ENCODE measurements around the gene EIF2B2. TPM values are rescaled to one million over a fixed set of nuclear protein-coding genes. Genes with fewer than 3 reads are reported as not detected.
A peak's percentile ranks its signal among the peaks of the same experiment; 100 is the strongest.

EIF2B2 gene
- total RNA-seq, 4 donors from 2014 or later = 28.1 to 56.2 (median 36.6) TPM

GRCh38 chr14:75046899-75047298, 44.2 kb downstream of the EIF2B2 start:
- no peak for ATAC-seq
- WGBS, 2 donors (ENCODE audit: low coverage in 1 of 2) = 84 to 95% methylated on average over 3 of the region's 3 CpGs
- no peaks in the 10 kb centered on the region for H3K9me3 ChIP-seq
- no peaks in the 10 kb centered on the region for H3K27me3 ChIP-seq
- H3K36me3 ChIP-seq = peaks cover 0 to 5% of the 10 kb centered on the region in 2 donors
- peaks cover 3 to 66% (median 16%) of the 10 kb centered on the region in 3 donors for H3K4me1 ChIP-seq
- no peak overlapping the region for H3K27ac ChIP-seq
- no peak overlapping the region for H3K4me3 ChIP-seq
- TF ChIP-seq POLR2A (IDR thresholded peaks at IDR 0.05) (no peak), CTCF (IDR thresholded peaks at IDR 0.05) (no peak), EP300 (IDR thresholded peaks at IDR 0.05) (no peak), POLR2AphosphoS5 (IDR thresholded peaks at IDR 0.05) (no peak)

GRCh38 chr14:75047506-75047905, 44.8 kb downstream of the EIF2B2 start:
- Histone ChIP-seq H3K4me1 (peaks cover 3 to 67% (median 13%) of the 10 kb centered on the region in 3 donors), H3K4me3 (no peak overlapping the region), H3K36me3 (no peaks in the 10 kb centered on the region), H3K27ac (peak overlapping the region in 1 of 4 donors; percentile 70), H3K9me3 (no peaks in the 10 kb centered on the region), H3K27me3 (no peaks in the 10 kb centered on the region)
- WGBS, 2 donors (ENCODE audit: low coverage in 1 of 2) = 89 to 94% methylated on average over 3 to 4 of the region's 4 CpGs
- no peak for ATAC-seq
- TF ChIP-seq EP300 (IDR thresholded peaks at IDR 0.05) (no peak), POLR2AphosphoS5 (IDR thresholded peaks at IDR 0.05) (no peak), CTCF (IDR thresholded peaks at IDR 0.05) (no peak), POLR2A (IDR thresholded peaks at IDR 0.05) (no peak)

GRCh38 chr14:75048101-75048500, 45.4 kb downstream of the EIF2B2 start:
- TF ChIP-seq POLR2A (IDR thresholded peaks at IDR 0.05) = no peak
- TF ChIP-seq EP300 (IDR thresholded peaks at IDR 0.05) = no peak
- TF ChIP-seq CTCF (IDR thresholded peaks at IDR 0.05) = no peak
- WGBS, 2 donors (ENCODE audit: low coverage in 1 of 2) = 60 to 84% methylated on average over 2 of the region's 2 CpGs
- Histone ChIP-seq H3K9me3 (no peaks in the 10 kb centered on the region), H3K4me1 (peaks cover 3 to 67% (median 13%) of the 10 kb centered on the region in 3 donors), H3K4me3 (no peak overlapping the region), H3K36me3 (no peaks in the 10 kb centered on the region), H3K27me3 (no peaks in the 10 kb centered on the region), H3K27ac (peak overlapping the region in 2 of 4 donors; percentile 70 to 92)
- no peak for ATAC-seq

- ATAC-seq = no peak
- no peaks in the 10 kb centered on the region for H3K27me3 ChIP-seq
- WGBS, 2 donors (ENCODE audit: low coverage in 1 of 2) = 64 to 67% methylated on average over 5 of the region's 5 CpGs
- H3K9me3 ChIP-seq = no peaks in the 10 kb centered on the region
- H3K27ac ChIP-seq = peak overlapping the region; percentile 40 to 92 (median 72)
- TF ChIP-seq CTCF (IDR thresholded peaks at IDR 0.05) (no peak), EP300 (IDR thresholded peaks at IDR 0.05) (no peak), POLR2AphosphoS5 (IDR thresholded peaks at IDR 0.05) (no peak), POLR2A (IDR thresholded peaks at IDR 0.05) (no peak)
- no peak overlapping the region for H3K4me3 ChIP-seq
- peaks cover 3 to 64% (median 13%) of the 10 kb centered on the region in 3 donors for H3K4me1 ChIP-seq
- no peaks in the 10 kb centered on the region for H3K36me3 ChIP-seq
Measured at GRCh38 chr14:75049136-75049535, 46.4 kb downstream of the EIF2B2 start.

GRCh38 chr14:75049731-75050201, 47.0 kb downstream of the EIF2B2 start:
- WGBS, 2 donors (ENCODE audit: low coverage in 1 of 2) = 63 to 90% methylated on average over 3 of the region's 3 CpGs
- Histone ChIP-seq H3K27ac (peak overlapping the region; percentile 40 to 92 (median 84)), H3K9me3 (no peaks in the 10 kb centered on the region), H3K36me3 (no peaks in the 10 kb centered on the region), H3K4me3 (no peak overlapping the region), H3K27me3 (no peaks in the 10 kb centered on the region), H3K4me1 (peaks cover 3 to 58% (median 13%) of the 10 kb centered on the region in 3 donors)
- TF ChIP-seq POLR2A (IDR thresholded peaks at IDR 0.05) (no peak), CTCF (IDR thresholded peaks at IDR 0.05) (no peak), POLR2AphosphoS5 (IDR thresholded peaks at IDR 0.05) (peak; percentile 55), EP300 (IDR thresholded peaks at IDR 0.05) (no peak)
- peak; percentile 87 for ATAC-seq

Data from gastroesophageal sphincter (tissue), 4 donors.